Body of pancreas (tissue), 4 donors: ENCODE data around the gene ALOX15B. TPM values are rescaled to one million over a fixed set of nuclear protein-coding genes. Genes with fewer than 3 reads are reported as not detected.

Experiments used
- ATAC-seq: fragments of 150-250 bp; one replicate; pipeline ENCODE4 v1.9.1; 2016
- DNase-seq, 4 donors: peaks; one replicate each; pipeline ENCODE4 v3.0.0-alpha.2; 2019
- H3K27ac ChIP-seq, 4 donors: fragments of 200-600 bp; sonication (generic); 1 replicate in 3 of 4; 2 replicates in 1 of 4; pipeline versions ENCODE4 v1.5.1 to v1.6.1; 2016 to 2019; ENCODE audit warnings: mild to moderate bottlenecking in 1 of 4, mixed read lengths in 1 of 4, moderate library complexity in 1 of 4
- H3K27me3 ChIP-seq, 2 donors: fragments of 200-600 bp; sonication (generic); one replicate each; pipeline ENCODE4 v1.6.0; 2016; ENCODE audit warnings: mild to moderate bottlenecking in 1 of 2
- H3K36me3 ChIP-seq, 2 donors: fragments of 200-600 bp; sonication (generic); replicated peaks in 1 of 2; 2 replicates each; pipeline ENCODE4 v1.5.1; 2016; ENCODE audit warnings: low read depth in 2 of 2; ENCODE audit not compliant: insufficient read depth in 1 of 2
- H3K4me1 ChIP-seq: fragments of 200-600 bp; sonication (generic); one replicate; pipeline ENCODE4 v1.6.0; 2016
- H3K4me3 ChIP-seq, 2 donors: fragments of 200-600 bp; sonication (generic); 1 replicate in 1 of 2; 2 replicates in 1 of 2; pipeline ENCODE4 v1.5.1; 2016 to 2019
- H3K9me3 ChIP-seq, 3 donors: fragments of 200-600 bp; sonication (generic); 1 replicate in 2 of 3; 2 replicates in 1 of 3; pipeline ENCODE4 v1.5.1; 2016
- POLR2A ChIP-seq, 3 donors: fragments of 450-650 bp; IDR thresholded peaks; one replicate each; pipeline ENCODE4 v1.6.1; 2016; ENCODE audit warnings: antibody characterized with exemption in 3 of 3, mild to moderate bottlenecking in 2 of 3
- WGBS, 2 donors: methylation state at CpG; one replicate each; pipeline ENCODE4 v1.1.5; 2017; 5-methylcytosine and 5-hydroxymethylcytosine counted together
- intact Hi-C: fragments of 100-400 bp; cut with DNase I; formaldehyde crosslinking; loops from one replicate; pipeline ENCODE4 v1.15.1; 2023
- total RNA-seq, 2 donors: library from RNA; depleted of rRNA; stranded (reverse); fragments of >200 nt; gene quantifications; one replicate each; pipeline ENCODE4 v1.1.0, GENCODE V29; 2016
- TF ChIP-seq, protein P1 (sequence below), 7 experiments: fragments of 450-650 bp in 4 of 7; fragments of 200-600 bp in 3 of 7; sonication (generic) in 3 of 7; IDR thresholded peaks; one replicate each; pipeline ENCODE4 v1.5.1; 2016 to 2019; ENCODE audit warnings: antibody characterized with exemption in 7 of 7

ALOX15B gene
- total RNA-seq, 2 donors from 2014 or later: 1.3 TPM; not detected in 1

DNA sequence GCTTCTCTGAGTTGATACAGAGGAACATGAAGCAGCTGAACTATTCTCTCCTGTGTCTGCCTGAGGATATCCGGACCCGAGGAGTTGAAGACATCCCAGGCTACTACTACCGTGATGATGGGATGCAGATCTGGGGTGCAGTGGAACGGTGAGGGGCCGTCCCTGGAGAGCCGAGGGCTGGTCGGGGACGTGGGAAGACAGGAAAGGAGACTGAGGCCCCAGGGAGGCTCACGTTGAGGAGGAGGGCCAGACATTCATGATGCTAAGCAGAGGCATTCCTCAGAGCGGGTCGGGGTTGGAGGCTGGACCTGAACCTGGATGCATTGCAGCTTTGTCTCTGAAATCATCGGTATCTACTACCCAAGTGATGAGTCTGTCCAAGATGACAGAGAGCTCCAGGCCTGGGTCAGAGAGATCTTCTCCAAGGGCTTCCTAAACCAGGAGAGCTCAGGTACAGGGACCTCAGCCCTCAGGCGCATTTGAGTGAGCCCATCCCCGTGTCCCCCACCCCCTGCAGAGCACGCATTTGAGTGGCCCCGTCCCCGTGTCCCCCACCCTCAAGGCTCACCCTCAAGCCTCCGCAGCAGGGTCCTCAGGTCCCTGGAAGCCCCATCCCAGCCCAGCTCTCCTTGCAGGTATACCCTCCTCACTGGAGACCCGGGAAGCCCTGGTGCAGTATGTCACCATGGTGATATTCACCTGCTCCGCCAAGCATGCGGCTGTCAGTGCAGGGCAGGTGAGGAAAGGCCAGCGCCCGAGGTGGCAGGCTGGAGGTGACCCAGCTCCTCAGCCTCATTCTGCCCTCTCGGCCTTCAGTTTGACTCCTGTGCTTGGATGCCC, 8.3 kb downstream of the ALOX15B start:
- intact Hi-C loops: no loop called here
- Histone ChIP-seq H3K4me1 (no peaks in the 10 kb centered on the region), H3K4me3 (no peak overlapping the region), H3K27ac (no peak overlapping the region), H3K27me3 (no peaks in the 10 kb centered on the region), H3K9me3 (no peaks in the 10 kb centered on the region), H3K36me3 (no peaks in the 10 kb centered on the region)
- TF ChIP-seq, protein P1, sequence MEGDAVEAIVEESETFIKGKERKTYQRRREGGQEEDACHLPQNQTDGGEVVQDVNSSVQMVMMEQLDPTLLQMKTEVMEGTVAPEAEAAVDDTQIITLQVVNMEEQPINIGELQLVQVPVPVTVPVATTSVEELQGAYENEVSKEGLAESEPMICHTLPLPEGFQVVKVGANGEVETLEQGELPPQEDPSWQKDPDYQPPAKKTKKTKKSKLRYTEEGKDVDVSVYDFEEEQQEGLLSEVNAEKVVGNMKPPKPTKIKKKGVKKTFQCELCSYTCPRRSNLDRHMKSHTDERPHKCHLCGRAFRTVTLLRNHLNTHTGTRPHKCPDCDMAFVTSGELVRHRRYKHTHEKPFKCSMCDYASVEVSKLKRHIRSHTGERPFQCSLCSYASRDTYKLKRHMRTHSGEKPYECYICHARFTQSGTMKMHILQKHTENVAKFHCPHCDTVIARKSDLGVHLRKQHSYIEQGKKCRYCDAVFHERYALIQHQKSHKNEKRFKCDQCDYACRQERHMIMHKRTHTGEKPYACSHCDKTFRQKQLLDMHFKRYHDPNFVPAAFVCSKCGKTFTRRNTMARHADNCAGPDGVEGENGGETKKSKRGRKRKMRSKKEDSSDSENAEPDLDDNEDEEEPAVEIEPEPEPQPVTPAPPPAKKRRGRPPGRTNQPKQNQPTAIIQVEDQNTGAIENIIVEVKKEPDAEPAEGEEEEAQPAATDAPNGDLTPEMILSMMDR (IDR thresholded peaks at IDR 0.05): no peak
- no peak for TF ChIP-seq POLR2A (IDR thresholded peaks at IDR 0.05)
- ATAC-seq (no peak), DNase-seq (no peak)
- WGBS, 2 donors: 68 to 78% methylated on average over 13 to 24 of the region's 24 CpGs

DNA sequence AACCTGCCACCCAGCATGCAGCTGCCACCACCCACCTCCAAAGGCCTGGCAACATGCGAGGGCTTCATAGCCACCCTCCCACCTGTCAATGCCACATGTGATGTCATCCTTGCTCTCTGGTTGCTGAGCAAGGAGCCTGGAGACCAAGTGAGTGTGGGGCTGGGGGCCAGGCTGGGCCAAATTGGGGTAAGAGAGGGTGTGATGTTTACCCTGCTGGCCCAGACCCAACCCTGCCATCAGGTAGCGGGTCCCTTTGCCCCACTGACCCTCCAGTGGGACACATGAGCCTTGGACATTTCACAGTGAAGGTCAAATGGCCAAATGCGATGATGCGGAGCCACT, 8.9 kb downstream of the ALOX15B start:
- ATAC-seq (no peak), DNase-seq (no peak)
- Histone ChIP-seq H3K36me3 (no peaks in the 10 kb centered on the region), H3K4me3 (no peak overlapping the region), H3K4me1 (no peaks in the 10 kb centered on the region), H3K27me3 (no peaks in the 10 kb centered on the region), H3K9me3 (no peaks in the 10 kb centered on the region), H3K27ac (no peak overlapping the region)
- 78 to 86% methylated on average over 4 of the region's 4 CpGs for WGBS, 2 donors
- intact Hi-C loops: no loop called here
- TF ChIP-seq, protein P1 (IDR thresholded peaks at IDR 0.05): no peak
- no peak for TF ChIP-seq POLR2A (IDR thresholded peaks at IDR 0.05)

DNA sequence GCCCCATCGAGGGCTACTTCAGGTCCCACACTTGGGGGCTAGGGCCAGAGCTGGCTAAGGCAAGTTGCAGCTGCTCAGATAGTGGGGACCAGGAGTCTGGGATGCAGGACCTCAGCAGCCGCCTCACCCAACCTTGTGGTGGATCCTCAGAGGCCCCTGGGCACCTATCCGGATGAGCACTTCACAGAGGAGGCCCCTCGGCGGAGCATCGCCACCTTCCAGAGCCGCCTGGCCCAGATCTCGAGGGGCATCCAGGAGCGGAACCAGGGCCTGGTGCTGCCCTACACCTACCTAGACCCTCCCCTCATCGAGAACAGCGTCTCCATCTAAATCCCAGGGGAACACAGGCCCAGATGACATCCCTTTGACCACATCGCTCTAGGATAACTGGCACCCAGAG, 9.4 kb downstream of the ALOX15B start:
- Histone ChIP-seq H3K4me3 (no peak overlapping the region), H3K27ac (no peak overlapping the region), H3K9me3 (no peaks in the 10 kb centered on the region), H3K4me1 (no peaks in the 10 kb centered on the region), H3K27me3 (no peaks in the 10 kb centered on the region), H3K36me3 (no peaks in the 10 kb centered on the region)
- TF ChIP-seq, protein P1 (IDR thresholded peaks at IDR 0.05): no peak
- no peak for TF ChIP-seq POLR2A (IDR thresholded peaks at IDR 0.05)
- WGBS, 2 donors: 83 to 90% methylated on average over 11 to 12 of the region's 12 CpGs
- DNase-seq: no peak
- no peak for ATAC-seq
- intact Hi-C loops: no loop called here

DNA sequence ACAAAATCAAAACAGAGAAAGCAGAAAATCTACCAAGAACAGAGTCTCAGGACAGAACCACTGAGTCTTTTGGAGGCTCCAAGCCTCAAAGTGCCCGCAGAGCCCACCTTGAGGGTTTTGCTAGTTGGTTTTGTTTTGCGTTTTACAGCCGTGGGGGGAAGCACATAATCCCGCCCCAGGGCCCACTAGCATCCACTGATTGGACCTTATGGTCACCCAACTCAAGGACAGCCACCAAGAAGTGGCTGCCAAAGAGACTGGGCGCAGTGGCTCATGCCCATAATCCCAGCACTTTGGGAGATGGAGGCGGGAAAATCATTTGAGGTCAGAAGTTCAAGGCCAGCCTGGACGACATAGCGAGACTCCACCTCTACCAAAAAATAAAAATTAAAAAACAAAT, 9.9 kb downstream of the ALOX15B start:
- Histone ChIP-seq H3K36me3 (no peaks in the 10 kb centered on the region), H3K27me3 (no peaks in the 10 kb centered on the region), H3K9me3 (no peaks in the 10 kb centered on the region), H3K27ac (no peak overlapping the region), H3K4me3 (no peak overlapping the region), H3K4me1 (no peaks in the 10 kb centered on the region)
- intact Hi-C loops: no loop called here
- DNase-seq (no peak), ATAC-seq (no peak)
- TF ChIP-seq POLR2A (IDR thresholded peaks at IDR 0.05): no peak
- TF ChIP-seq, protein P1 (IDR thresholded peaks at IDR 0.05): no peak
- WGBS, 2 donors: 67 to 76% methylated on average over 8 of the region's 8 CpGs

DNA sequence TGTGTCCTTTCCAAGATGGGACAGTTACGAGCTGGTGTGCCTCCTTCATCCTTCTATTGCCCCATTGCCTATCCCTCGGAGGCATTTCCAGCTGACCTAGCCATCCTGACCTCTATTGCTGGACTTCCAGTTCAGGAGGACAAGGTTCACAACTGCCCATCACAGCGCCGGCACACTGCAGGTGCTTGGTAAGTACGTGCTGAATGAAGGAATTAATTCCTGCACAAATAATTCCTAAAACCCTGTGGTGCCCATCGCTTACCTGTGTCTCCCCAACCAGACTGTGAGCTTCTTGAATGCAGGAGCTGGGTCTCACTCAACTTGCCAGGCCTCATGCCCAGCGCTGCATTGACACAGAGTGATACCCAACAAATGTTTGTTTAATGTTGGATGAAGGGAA, 13.0 kb downstream of the ALOX15B start:
- Histone ChIP-seq H3K4me3 (no peak overlapping the region), H3K36me3 (no peaks in the 10 kb centered on the region), H3K27me3 (peaks cover 0 to 6% of the 10 kb centered on the region in 2 donors), H3K4me1 (peaks cover 7% of the 10 kb centered on the region), H3K27ac (no peak overlapping the region), H3K9me3 (no peaks in the 10 kb centered on the region)
- 72 to 86% methylated on average over 6 to 7 of the region's 7 CpGs for WGBS, 2 donors
- intact Hi-C loops: no loop called here
- TF ChIP-seq POLR2A (IDR thresholded peaks at IDR 0.05): no peak
- TF ChIP-seq, protein P1 (IDR thresholded peaks at IDR 0.05): no peak
- DNase-seq (no peak), ATAC-seq (no peak)
